Measurements from ENCODE around the gene CLEC1A.
"Not testable (repeated sequence)": the region's sequence is repeated elsewhere in the genome, so short reads cannot be mapped to it uniquely, and the experiment has no call there.

CLEC1A gene

DNA sequence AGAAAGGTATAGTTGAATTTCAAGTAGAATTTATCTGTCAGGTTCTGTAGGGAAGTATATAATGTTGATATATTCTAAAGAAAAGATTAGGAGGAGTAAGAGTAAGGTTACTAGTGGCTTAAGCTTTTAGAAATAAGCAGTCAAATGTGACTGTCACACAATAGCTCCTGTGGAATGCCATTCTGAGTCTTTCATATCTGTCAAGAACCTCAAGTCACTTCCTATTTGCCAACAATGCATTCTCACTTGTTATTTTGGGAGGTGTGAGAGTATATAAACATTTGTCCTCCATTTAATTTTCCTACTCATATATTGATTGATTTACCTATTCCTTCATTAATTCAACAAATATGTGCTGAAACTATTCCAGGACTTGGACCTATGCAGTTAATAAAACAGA, 56.6 kb downstream of the CLEC1A start:
- DNase-seq (ENCODE audit: low read depth) = no peak

DNA sequence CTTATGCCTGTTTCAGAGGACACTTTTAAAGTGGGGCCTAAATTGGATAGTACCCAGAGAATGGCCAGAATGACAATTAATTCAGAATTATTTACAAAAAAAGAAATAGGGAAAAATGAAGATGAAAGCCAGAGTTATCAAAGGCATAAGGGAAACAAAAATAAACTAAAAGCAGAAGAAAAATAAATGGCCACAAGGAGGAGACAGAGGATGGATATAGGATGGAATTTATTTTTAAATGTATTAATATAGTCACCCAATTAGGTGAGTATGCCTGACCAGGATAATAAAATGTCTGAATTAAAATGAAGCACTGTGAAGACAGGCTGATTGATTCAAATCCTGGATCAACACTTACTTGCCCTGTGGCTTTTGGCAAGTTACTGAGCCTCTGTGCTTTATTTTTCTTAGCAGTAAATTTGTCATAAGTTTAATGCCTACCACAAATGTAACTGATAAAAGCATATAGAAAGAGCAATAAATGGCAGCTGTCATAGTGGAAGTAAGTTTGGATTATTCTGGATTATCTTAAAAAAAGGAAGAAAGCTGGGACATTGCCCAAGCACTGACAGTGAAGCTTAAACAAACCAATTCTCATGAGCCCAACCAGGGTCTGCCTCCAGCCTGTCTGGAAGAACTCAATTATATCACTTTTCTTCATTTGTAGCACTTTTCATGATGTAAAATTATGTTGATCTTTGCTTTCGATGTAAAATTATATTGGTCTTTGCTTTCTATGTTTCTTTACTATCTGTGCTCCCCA, 64.8 kb downstream of the CLEC1A start:
- DNase-seq (ENCODE audit: low read depth) = no peak

DNA sequence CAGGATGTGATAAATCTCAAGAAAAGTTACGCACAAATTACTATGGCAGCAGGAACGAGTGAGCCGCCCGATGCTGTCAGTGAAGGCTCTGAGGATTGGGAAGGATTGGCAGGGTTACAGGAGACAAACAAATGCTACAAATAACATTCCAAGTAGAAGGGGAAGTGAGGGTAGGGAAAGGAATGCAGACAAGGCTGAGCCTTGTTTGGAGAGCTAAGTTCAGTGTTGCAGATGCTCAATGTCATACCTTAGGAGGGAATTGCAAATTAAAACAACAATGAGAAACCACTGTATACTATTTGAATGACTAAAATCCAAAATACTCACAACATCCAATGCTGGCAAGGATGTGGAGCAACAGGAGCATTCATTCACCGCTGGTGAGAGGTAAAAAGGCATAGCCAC, 67.0 kb downstream of the CLEC1A start:
- no peak for DNase-seq (ENCODE audit: low read depth)

DNA sequence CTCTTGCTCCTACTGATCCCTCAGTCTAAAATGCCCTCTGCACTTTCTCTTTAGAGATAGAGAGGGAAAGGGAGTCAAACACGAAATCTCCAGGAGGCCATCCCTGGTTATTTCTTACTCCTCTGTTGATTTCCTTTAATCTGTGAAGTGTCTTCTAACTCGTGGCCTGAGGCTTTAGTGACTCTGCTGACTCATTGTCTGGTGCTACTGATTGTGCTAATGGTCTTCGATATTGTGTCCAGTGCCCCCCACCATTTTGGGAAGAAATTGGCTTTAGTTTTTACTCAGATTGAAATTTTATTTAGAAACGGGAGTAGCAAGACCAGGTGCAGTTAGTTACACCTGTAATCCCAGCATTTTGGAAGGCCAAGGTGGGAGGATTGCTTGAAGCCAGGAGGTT, 67.5 kb downstream of the CLEC1A start:
- DNase-seq (ENCODE audit: low read depth) = no peak

DNA sequence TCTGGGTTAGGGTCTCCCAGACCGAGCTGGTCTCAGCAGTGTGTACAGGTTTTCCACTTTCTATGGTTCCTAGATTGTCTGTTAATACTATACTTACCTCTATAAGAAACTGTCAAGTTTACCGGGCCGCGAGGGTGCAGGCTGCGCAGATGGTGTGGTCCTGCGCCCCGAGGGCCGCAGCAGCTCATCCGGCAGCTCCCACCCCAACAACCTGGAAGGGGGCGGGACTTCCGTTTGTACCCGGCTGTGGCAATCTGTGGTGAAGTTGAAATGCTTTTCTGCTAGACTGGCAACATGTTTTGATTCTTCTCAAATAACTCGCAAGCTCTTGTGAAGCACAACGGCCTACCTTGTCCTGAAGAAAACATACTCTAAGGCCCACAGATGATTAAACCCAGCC, 68.3 kb downstream of the CLEC1A start, which contains the start of gene CLEC9A:
CLEC9A (plus strand) TSS at position 237 of the 400 bp plus-strand sequence. CDS start 22,006 bp downstream, outside the sequence.
- DNase-seq (ENCODE audit: low read depth) = no peak

DNA sequence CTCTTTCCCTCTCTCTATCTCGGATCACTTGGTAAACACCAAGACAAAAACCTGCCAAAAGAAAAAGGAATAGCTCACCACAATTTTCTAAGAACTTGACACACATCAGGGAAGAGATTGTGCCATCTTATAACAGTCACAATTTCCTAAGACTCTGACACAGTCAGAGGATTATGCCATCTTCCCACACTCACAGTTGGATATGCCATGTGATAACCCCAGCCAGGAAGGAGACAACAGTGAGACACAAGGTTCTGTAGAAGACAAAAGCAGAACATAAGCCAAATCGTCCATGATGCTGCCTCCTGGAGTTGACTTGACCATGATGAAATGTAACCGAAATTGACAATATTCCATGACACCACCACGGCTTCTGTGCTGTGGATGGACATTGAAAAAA, 71.1 kb downstream of the CLEC1A start:
- DNase-seq (ENCODE audit: low read depth) = no peak

DNA sequence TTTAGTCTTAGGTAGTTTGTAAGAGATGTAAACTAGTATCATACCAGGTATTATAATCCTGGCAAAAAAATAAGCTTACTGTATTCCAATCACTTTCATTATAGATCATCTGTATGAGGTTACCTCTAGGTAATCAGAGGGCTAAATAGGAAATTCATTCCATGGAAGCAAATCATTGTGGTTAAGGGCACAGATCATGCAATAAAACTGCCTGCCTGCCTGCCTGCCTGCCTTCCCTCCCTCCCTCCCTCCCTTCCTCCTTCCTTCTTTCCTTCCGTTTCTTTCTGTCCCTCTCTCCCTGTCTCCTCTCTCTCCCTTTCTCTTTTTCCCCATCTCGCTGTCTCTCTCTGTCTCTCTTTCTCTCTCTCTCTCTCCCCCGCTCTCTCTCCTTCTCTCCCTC, 71.5 kb downstream of the CLEC1A start:
- no peak for DNase-seq (ENCODE audit: low read depth)

DNA sequence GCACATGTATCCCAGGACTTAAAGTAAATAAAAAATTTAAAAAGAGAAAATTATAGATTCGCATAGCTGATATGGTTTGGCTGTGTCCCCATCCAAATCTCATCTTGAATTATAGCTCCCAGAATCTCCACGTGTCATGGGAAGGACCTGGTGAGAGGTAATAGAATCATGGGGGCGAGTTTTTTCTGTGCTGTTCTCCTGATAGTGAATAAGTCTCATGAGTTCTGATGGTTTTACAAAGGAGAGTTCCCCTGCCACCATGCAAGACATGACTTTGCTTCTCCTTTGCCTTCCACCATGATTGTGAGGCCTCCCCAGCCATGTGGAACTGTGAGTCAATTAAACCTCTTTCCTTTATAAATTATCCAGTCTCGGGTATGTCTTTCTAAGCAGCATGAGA, 72.1 kb downstream of the CLEC1A start:
- not testable (repeated sequence) for DNase-seq (ENCODE audit: low read depth)

DNA sequence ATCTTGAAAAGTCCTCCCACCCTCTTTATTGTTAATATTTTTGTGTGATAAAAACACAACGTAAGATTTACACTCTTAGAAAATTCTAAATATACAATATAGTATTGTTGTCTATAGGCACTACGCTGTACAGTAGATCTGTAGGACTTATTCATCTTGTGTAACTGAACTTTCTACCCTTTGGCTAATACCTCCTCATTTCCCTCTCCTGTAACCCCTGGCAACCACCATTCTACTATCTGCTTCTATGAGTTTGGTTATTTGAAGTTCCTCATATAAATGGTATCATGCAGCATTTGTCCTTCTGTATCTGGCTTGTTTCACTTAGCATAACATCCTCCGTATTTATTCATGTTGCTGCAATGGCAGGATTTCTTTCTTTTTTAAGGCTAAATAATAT, 73.5 kb downstream of the CLEC1A start:
- no peak for DNase-seq (ENCODE audit: low read depth)

DNA sequence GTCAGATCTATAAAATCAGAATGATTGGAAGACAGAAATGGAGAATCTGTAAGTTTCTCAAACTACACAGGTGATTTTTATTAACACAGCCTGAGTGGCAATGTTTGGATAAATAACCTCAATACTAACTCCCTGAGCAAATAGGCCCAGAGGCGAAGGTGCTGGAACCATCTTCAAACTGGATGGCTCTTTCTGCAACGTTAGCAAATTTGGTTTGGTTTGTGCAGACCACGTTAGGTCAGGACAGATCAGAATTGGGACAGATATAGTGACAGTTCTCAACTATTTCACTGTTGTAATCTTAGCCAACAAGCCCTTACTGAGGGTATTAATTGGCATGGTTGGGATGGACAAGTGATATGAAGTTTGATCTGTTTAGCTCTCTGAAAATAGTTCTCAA, 77.4 kb downstream of the CLEC1A start:
- DNase-seq (ENCODE audit: low read depth) = no peak

Data from stimulated activated CD8-positive, alpha-beta memory T cell treated with anti-CD3 and anti-CD28 coated beads, Interleukin-7, amount 100 ng/mL, for 24 hours (primary cell).